Mucosa of descending colon (tissue), 3 donors: ENCODE measurements around the gene LIMK2. TPM values are rescaled to one million over a fixed set of nuclear protein-coding genes. Genes with fewer than 3 reads are reported as not detected.

ENCODE experiments used
- ATAC-seq: fragments of 200-7000 bp; cut with Tn5 transposase; one replicate; pipeline ENCODE4 v1.9.1; 2020; ENCODE audit warnings: mild to moderate bottlenecking, moderate library complexity
- DNase-seq, 3 donors: peaks; one replicate each; pipeline ENCODE4 v3.0.0-alpha.2; 2020
- H3K36me3 ChIP-seq: fragments of 200-600 bp; one replicate; pipeline ENCODE4 v1.8.0; 2021; ENCODE audit warnings: low read depth, mild to moderate bottlenecking
- H3K4me1 ChIP-seq: fragments of 200-600 bp; one replicate; pipeline ENCODE4 v1.8.0; 2021; ENCODE audit warnings: low read depth, mild to moderate bottlenecking
- H3K4me3 ChIP-seq: fragments of 200-600 bp; one replicate; pipeline ENCODE4 v1.8.0; 2021; ENCODE audit warnings: mild to moderate bottlenecking
- H3K9me3 ChIP-seq: fragments of 200-600 bp; one replicate; pipeline ENCODE4 v1.8.0; 2021; ENCODE audit warnings: mild to moderate bottlenecking
- intact Hi-C, 2 donors: fragments of 100-400 bp; cut with DNase I in 1 of 2; cut with micrococcal nuclease in 1 of 2; formaldehyde crosslinking; loops; one replicate each; pipeline versions ENCODE4 v1.11.0 to v1.11.1; 2022; cut with DNase I, micrococcal nuclease
- total RNA-seq, 3 donors: library from RNA; stranded (reverse); fragmentation: NEBNext Ultra II Directional in 2 of 3; extraction: Animal tissue kit (Norgen Biotek cat#: 25700) in 2 of 3; gene quantifications; one replicate each; pipeline versions ENCODE4 v1.2.1 to v1.2.4, GENCODE V29; 2021 to 2023
- TF ChIP-seq, protein P1 (sequence below): fragments of 200-600 bp; IDR thresholded peaks from one replicate; pipeline ENCODE4 v1.8.0; 2022; ENCODE audit warnings: antibody characterized with exemption, mild to moderate bottlenecking
- donor health status: DM: no; HTN: no; CAD: no; lungs with moderate emphysema.
- donor health status: DM: no; HTN: no; CAD: no.
- donor health status: DM: no; HTN: yes; CAD: no.

Gene LIMK2
- total RNA-seq, 3 donors from 2014 or later = 76.7 to 137 (median 120) TPM

DNA sequence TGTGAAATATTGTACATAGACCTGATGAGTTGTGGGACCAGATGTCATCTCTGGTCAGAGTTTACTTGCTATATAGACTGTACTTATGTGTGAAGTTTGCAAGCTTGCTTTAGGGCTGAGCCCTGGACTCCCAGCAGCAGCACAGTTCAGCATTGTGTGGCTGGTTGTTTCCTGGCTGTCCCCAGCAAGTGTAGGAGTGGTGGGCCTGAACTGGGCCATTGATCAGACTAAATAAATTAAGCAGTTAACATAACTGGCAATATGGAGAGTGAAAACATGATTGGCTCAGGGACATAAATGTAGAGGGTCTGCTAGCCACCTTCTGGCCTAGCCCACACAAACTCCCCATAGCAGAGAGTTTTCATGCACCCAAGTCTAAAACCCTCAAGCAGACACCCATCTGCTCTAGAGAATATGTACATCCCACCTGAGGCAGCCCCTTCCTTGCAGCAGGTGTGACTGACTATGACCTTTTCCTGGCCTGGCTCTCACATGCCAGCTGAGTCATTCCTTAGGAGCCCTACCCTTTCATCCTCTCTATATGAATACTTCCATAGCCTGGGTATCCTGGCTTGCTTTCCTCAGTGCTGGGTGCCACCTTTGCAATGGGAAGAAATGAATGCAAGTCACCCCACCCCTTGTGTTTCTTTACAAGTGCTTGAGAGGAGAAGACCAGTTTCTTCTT, 67.9 kb downstream of the LIMK2 start:
- Histone ChIP-seq H3K9me3 (no peaks in the 10 kb centered on the region), H3K36me3 (peaks cover 5% of the 10 kb centered on the region), H3K4me3 (no peak overlapping the region), H3K4me1 (peaks cover 3% of the 10 kb centered on the region)
- intact Hi-C loops = no loop called here
- DNase-seq (no peak), ATAC-seq (peak; percentile 8)
- TF ChIP-seq, protein P1, sequence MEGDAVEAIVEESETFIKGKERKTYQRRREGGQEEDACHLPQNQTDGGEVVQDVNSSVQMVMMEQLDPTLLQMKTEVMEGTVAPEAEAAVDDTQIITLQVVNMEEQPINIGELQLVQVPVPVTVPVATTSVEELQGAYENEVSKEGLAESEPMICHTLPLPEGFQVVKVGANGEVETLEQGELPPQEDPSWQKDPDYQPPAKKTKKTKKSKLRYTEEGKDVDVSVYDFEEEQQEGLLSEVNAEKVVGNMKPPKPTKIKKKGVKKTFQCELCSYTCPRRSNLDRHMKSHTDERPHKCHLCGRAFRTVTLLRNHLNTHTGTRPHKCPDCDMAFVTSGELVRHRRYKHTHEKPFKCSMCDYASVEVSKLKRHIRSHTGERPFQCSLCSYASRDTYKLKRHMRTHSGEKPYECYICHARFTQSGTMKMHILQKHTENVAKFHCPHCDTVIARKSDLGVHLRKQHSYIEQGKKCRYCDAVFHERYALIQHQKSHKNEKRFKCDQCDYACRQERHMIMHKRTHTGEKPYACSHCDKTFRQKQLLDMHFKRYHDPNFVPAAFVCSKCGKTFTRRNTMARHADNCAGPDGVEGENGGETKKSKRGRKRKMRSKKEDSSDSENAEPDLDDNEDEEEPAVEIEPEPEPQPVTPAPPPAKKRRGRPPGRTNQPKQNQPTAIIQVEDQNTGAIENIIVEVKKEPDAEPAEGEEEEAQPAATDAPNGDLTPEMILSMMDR = no peak

DNA sequence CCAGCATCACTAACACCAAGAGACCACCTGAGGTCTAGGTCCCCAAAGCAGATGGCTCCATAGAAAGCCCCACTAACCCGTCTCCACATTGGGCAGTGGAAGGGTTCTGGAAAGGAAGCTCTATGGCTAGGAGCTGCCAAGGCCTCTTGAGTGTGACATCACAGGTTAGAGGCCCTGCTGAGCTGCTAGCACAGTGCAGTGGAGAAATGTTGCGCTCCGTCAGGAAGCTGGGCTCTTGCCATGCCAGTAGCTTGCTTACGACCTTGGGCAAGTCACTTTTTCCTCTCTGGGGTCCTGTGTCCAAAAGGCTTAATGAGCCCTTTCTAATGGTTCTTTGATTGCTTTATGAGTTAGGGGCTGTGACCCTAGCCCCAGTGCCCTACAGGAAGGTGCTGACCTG, 69.6 kb downstream of the LIMK2 start:
- H3K4me3 ChIP-seq = no peak overlapping the region
- TF ChIP-seq, protein P1 = no peak
- peaks cover 11% of the 10 kb centered on the region for H3K4me1 ChIP-seq
- intact Hi-C loops = no loop called here
- DNase-seq = peak in 1 of 3 donors; percentile 19
- no peaks in the 10 kb centered on the region for H3K36me3 ChIP-seq
- no peak for ATAC-seq
- no peaks in the 10 kb centered on the region for H3K9me3 ChIP-seq

DNA sequence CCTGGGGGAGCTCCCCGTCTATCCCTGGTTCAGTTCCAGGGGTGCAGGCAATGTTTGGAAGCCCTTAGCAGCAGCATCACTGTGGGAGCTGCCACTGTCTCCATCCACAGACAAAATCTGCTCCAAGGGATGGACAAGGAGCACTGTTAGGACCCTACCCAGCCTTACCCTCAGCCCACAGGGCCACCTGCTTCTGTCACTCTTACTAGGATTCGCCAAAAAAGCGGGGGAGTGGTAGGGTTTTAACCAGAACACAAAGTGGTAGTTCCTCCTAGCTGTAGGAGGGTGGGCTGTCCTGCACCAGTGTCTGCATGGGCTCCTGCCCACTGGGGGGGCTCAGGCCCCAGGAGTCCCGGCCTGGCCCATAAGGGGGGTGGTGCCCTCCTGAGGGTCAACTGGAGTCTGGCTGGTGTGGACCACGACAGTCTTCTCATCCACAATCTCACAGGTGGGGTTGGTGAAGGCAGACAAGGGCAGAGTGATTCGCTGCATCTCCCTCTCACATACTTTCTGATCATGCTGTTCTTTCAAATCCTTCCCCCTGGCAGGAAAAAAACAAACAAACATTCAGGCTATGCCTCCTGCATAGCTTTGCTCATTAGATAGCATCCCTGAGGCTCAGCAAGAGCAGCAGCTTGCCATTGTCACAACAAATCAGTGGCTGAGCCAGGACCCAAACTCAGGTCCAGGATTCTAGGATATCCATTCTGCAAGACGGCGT, 70.8 kb downstream of the LIMK2 start:
- intact Hi-C loops = no loop called here
- ATAC-seq (no peak), DNase-seq (peak in 1 of 3 donors; percentile 25)
- peaks cover 12% of the 10 kb centered on the region for H3K4me1 ChIP-seq
- H3K9me3 ChIP-seq = no peaks in the 10 kb centered on the region
- H3K36me3 ChIP-seq = no peaks in the 10 kb centered on the region
- H3K4me3 ChIP-seq = no peak overlapping the region
- TF ChIP-seq, protein P1 = no peak

DNA sequence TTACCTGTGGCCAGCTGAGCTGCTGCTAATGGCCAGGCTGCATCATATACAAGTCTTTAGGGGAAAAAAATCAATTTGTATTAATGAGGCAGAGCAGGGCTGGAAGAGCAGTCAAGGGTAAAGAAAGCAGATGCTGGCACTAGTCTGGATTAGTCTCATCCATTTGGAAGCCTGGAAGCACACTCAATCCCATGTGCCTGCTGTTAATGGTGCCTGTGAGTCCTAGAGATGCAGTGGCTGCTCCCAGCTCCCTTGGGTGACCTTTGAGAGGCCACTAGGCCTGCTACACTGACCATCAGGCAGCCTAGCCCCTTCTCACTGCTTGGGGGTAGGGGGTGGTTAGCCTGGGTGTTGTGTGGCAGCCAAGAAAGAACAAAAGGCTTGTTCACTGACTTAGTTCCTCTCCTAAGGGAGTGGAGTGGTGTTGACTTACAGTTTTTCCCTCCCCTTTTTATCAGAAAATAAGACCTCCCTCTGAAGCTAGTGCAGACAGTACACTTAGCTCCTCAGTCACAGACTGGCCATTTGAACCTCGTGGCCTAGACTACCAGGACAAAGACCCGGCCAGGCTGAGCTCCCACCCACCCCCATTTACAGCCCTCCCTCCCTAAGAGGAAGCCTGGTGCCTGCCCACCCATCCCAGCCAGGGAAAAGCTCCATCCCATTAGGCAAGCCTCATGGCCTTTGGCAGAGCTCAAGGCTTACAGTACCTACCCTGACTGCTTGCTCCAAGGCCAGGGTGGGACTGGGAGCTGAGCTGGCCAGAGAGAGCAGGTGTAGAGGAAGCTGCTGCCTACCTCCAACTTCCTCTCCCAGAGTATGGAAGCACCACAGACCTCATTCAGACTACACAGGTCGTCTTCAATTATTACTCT, 72.4 kb downstream of the LIMK2 start:
- no peaks in the 10 kb centered on the region for H3K9me3 ChIP-seq
- TF ChIP-seq, protein P1 = no peak
- no peaks in the 10 kb centered on the region for H3K36me3 ChIP-seq
- DNase-seq (peak in 1 of 3 donors; percentile 33), ATAC-seq (peak; percentile 10)
- peaks cover 23% of the 10 kb centered on the region for H3K4me1 ChIP-seq
- intact Hi-C loops = no loop called here
- H3K4me3 ChIP-seq = no peak overlapping the region

DNA sequence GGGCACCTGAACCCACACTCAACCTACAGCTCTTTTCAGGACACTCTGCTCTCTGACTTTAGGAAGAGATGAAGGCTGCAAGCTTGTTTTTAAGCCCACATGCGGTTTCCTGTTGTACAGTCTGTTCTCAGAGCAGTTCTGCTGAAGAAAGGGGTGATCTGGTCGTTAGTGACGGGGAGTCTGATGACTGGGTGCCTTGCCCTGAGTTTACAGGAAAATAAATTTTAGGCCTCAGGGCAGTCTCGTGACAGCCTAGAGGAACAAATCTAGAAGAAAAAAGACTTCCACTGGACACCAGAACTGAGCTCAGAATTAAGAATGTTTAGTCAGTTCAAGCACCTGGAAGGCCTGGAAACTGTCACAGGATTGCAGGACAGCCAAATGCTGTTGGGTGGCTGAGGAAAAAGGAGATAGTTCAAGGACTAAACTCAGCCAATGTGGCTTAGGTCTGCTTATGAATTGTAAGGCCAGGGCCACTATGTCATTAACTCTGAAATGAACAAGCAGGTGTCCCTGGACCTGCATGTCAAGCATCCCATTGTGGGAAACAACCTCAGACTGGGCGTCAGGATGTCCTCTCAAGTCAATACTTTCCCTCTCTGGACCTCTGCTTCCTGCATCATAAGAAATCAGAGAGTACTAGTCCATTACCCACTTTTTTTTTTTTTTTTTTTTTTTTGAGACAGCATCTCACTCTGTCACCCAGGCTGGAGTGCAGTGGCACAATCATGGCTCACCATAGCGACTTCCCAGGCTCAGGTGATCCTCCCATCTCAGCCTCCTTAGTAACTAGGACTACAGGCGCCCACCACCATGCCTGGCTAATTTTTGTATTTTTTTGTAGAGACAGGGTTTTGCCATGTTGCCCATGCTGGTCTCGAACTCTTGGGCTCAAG, 74.5 kb downstream of the LIMK2 start:
- DNase-seq (peak in 2 of 3 donors; percentile 19 to 43), ATAC-seq (peak; percentile 3)
- Histone ChIP-seq H3K4me1 (peaks cover 28% of the 10 kb centered on the region), H3K9me3 (no peaks in the 10 kb centered on the region), H3K4me3 (no peak overlapping the region), H3K36me3 (no peaks in the 10 kb centered on the region)
- intact Hi-C loops = no loop called here
- TF ChIP-seq, protein P1 = no peak
